GM12873 (cell line): ENCODE measurements around the gene TRIM47.

Experiments used
- TF ChIP-seq, protein P1 (sequence below): IDR thresholded peaks from 2 replicates; pipeline ENCODE4 v1.5.1; 2012; ENCODE audit warnings: low read depth, mild to moderate bottlenecking, moderate library complexity, low read length, control low read depth; ENCODE audit not compliant: insufficient read depth; ENCODE audit errors: missing control alignments

The TRIM47 gene, protein sequence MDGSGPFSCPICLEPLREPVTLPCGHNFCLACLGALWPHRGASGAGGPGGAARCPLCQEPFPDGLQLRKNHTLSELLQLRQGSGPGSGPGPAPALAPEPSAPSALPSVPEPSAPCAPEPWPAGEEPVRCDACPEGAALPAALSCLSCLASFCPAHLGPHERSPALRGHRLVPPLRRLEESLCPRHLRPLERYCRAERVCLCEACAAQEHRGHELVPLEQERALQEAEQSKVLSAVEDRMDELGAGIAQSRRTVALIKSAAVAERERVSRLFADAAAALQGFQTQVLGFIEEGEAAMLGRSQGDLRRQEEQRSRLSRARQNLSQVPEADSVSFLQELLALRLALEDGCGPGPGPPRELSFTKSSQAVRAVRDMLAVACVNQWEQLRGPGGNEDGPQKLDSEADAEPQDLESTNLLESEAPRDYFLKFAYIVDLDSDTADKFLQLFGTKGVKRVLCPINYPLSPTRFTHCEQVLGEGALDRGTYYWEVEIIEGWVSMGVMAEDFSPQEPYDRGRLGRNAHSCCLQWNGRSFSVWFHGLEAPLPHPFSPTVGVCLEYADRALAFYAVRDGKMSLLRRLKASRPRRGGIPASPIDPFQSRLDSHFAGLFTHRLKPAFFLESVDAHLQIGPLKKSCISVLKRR

DNA sequence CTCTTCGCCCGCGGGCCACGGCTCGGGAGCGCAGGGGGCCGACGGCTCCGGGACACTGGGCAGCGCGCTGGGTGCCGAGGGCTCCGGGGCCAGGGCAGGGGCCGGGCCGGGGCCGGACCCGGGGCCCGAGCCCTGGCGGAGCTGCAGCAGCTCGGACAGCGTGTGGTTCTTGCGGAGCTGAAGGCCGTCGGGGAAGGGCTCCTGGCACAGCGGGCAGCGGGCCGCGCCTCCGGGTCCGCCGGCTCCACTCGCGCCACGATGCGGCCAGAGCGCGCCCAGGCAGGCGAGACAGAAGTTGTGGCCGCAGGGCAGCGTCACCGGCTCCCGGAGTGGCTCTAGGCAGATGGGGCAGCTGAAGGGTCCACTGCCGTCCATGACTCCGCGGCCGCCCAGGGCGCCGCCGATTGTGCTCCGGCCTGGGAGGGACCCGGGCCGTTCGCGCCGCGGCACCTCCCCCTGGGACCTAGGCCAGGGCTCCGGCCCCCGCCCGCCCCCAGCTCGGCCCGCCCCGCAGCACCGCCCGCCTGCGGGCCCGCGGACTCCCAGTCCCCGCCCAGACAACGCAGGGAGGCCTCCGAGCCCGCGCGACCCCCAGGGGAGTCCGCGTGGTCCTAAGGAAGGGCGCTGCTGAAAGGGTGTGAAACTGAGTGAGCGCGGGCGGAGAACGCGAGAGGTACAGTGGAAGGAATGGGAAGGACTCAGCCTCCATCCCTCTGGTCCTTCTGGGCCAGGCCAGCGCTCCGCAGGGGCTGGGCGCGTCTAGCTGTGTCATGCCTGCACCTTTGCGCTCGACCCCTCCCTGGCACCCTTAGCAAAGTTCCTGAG, at the start of gene TRIM47:
TRIM47 (minus strand) TSS at position 408 of the 825 bp plus-strand sequence; CDS start at position 375, 33 bp downstream.
- TF ChIP-seq, protein P1, sequence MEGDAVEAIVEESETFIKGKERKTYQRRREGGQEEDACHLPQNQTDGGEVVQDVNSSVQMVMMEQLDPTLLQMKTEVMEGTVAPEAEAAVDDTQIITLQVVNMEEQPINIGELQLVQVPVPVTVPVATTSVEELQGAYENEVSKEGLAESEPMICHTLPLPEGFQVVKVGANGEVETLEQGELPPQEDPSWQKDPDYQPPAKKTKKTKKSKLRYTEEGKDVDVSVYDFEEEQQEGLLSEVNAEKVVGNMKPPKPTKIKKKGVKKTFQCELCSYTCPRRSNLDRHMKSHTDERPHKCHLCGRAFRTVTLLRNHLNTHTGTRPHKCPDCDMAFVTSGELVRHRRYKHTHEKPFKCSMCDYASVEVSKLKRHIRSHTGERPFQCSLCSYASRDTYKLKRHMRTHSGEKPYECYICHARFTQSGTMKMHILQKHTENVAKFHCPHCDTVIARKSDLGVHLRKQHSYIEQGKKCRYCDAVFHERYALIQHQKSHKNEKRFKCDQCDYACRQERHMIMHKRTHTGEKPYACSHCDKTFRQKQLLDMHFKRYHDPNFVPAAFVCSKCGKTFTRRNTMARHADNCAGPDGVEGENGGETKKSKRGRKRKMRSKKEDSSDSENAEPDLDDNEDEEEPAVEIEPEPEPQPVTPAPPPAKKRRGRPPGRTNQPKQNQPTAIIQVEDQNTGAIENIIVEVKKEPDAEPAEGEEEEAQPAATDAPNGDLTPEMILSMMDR = no peak

DNA sequence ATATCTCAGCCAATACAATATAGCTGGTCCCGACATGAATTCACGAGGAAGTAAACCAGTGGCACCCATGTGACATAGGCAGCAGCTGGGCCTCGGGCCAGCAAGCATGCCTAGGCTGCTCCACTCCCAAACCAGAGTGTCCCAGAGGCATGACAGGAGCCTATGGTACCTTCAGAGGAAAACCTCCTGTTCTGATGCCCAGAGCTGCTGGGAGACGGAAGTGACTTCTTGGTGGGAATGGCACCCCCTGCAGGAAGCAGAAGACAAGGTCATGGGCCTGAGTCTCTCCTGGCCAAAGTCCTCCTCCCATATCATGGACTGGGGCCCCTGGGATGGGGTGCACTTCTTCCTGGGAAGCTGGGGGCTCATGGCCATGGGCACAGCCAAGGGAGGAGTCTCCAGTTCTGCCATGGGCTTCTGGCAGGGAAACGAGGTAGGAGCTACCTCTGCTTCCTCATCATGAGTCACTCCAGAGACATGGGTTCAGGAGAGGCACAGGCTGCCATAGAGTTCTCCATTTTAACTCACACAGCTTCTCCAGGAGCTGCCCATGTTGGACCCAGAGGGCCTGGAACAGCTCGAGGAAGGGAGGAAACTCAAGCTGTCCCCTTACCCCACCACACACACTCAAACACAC, 49.0 kb upstream of the TRIM47 start:
- TF ChIP-seq, protein P1 = peak; percentile 71

DNA sequence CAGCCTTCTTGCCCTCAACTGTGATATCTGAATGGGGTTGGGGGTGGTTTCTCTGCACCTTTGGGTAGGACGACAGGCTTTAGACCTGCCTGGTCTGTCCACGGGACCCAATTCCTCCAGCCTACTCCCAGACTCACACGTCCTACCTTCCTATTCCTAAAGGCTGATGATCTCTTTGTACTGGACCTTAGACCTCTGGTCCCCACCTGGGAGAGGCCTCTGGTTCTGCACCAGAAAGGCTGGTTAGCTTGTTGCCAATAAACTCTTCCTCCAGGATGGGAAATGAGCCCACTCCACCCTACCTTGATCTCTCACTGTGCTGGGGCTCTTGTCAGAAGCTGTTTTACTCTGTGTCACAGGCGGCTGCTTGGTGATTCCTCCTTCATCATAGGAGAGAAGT, 48.1 kb upstream of the TRIM47 start:
- TF ChIP-seq, protein P1 = no peak

DNA sequence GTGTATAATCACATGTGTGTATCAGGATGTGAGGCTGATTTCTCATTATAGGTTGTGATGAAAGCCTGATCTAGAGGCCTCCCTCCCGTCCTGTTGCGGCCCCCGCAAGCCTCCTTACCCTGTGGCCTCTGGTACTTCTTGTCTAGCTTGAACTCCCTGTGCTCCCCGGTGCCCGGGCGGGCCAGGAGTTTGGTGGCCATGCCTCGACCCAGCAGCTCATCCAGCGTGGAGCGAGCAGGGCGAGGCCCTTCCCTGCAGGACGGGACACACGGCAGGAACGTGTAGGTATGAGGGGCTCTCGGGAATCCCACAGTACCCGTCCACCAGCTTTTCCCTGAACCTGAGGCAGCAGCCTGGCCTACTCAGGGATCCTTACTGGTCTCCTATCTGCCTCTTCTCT, 47.5 kb upstream of the TRIM47 start:
- TF ChIP-seq, protein P1 = no peak

DNA sequence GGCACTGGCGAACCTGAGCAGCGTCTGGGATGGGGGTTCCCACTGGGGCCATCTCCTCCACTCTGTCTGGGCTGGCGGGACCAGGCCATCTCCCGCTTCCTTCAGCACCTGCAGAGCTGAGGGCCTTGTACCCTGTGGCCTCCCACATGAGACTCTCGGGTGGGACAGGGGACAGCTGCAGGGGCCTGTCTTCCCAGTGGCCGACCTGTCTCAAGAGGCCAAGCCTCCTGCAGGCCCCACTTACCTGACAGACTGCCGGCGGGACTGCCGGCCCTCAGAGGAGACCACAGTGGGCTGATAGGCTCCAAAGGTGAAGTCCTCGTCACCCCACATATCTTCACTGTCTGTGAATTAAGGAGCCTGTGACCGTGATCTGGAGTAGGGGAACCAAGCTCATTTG, 46.7 kb upstream of the TRIM47 start:
- TF ChIP-seq, protein P1 = no peak

DNA sequence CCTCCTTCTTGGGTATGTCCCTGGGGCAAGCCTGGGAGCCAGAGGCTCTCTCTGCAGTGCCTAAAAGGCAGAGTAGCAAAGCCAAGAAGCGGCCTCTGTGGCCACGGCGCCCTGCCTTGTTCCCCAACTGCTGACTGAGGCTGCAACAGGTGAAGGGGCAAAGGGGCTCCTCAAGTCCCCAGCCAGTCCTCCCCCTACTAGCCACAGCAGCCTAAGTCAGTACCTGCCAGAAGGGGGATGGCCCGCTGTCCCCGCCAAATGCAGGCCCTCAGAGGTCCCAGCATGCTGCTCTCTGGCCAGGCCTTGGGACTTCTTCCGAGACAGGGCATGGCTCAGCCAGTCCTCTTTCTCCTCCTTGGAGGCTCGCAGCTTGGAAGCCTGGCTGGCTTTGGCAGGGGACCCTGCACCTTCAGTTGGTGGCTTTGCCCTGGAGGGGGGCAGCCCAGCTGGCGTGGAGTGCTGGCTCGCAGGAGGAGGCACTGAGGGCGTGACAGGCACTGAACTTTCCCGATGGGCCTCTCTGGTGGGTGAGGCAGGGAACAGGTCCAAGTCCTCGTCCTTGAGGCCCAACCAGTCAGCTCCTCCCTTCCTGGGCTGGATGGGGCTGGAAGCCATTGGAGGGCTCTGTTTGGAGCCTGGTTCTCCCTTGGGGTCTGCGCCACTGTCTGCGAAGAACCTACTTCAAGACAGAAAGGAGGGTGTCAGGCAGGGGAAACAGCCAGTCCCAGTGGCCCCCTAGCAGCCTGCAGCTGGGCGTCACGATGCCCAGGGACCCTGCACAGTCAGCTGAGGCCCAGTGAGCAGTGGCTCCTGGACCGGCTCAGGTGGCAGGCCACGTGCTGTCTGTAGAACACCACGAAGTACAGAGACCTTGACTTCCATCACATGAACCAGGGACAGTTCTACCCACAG, 44.8 kb upstream of the TRIM47 start:
- TF ChIP-seq, protein P1 = no peak
